Activated CD8-positive, alpha-beta memory T cell treated with anti-CD3 and anti-CD28 coated beads, Interleukin-2, amount 50 U/mL, for 24 hours (primary cell): ENCODE data around the gene NPTN.
"Not testable (repeated sequence)": the region's sequence is repeated elsewhere in the genome, so short reads cannot be mapped to it uniquely, and the experiment has no call there.

Experiments used
- DNase-seq: peaks from one replicate; pipeline ENCODE4 v3.0.0-alpha.2; 2020; ENCODE audit errors: extremely low read depth

Gene NPTN

GRCh38 chr15:73633111-73633990 is at the start of gene NPTN:
Gene NPTN (minus strand): TSS chr15:73633389. CDS start chr15:73633215, 174 bp downstream.
- DNase-seq, result peak; percentile 90

- DNase-seq, result no peak
Measured at GRCh38 chr15:73682600-73683090, 49.5 kb upstream of the NPTN start.

GRCh38 chr15:73681856-73682599 is 48.8 kb upstream of the NPTN start:
- no peak for DNase-seq

- DNase-seq, result no peak
Measured at GRCh38 chr15:73681063-73681462, 47.9 kb upstream of the NPTN start.

GRCh38 chr15:73680549-73680948 is 47.4 kb upstream of the NPTN start:
- DNase-seq, result no peak

- DNase-seq, result no peak
Measured at GRCh38 chr15:73679964-73680363, 46.8 kb upstream of the NPTN start.

- no peak for DNase-seq
Measured at GRCh38 chr15:73679180-73679579, 46.0 kb upstream of the NPTN start.

GRCh38 chr15:73678498-73678897 is 45.3 kb upstream of the NPTN start:
- DNase-seq, result no peak

GRCh38 chr15:73677733-73678132 is 44.5 kb upstream of the NPTN start:
- no peak for DNase-seq

GRCh38 chr15:73677146-73677607 is 44.0 kb upstream of the NPTN start:
- DNase-seq, result no peak

GRCh38 chr15:73674587-73674986 is 41.4 kb upstream of the NPTN start:
- DNase-seq, result no peak

- no peak for DNase-seq
Measured at GRCh38 chr15:73660455-73660854, 27.3 kb upstream of the NPTN start.

GRCh38 chr15:73658645-73659044 is 25.5 kb upstream of the NPTN start:
- no peak for DNase-seq

- no peak for DNase-seq
Measured at GRCh38 chr15:73655724-73656123, 22.5 kb upstream of the NPTN start.

GRCh38 chr15:73654659-73655058 is 21.5 kb upstream of the NPTN start:
- DNase-seq, result no peak

- no peak for DNase-seq
Measured at GRCh38 chr15:73650416-73651126, 17.4 kb upstream of the NPTN start.

GRCh38 chr15:73648014-73648295 is 14.8 kb upstream of the NPTN start:
- DNase-seq, result no peak

- DNase-seq, result no peak
Measured at GRCh38 chr15:73647259-73648013, 14.2 kb upstream of the NPTN start.

GRCh38 chr15:73639464-73639863 is 6.3 kb upstream of the NPTN start:
- not testable (repeated sequence) for DNase-seq

GRCh38 chr15:73637527-73637926 is 4.3 kb upstream of the NPTN start:
- no peak for DNase-seq

GRCh38 chr15:73633991-73634495 is 854 bp upstream of the NPTN start:
- DNase-seq, result no peak
